ENCODE data around the gene AGPAT3.

Gene AGPAT3

DNA sequence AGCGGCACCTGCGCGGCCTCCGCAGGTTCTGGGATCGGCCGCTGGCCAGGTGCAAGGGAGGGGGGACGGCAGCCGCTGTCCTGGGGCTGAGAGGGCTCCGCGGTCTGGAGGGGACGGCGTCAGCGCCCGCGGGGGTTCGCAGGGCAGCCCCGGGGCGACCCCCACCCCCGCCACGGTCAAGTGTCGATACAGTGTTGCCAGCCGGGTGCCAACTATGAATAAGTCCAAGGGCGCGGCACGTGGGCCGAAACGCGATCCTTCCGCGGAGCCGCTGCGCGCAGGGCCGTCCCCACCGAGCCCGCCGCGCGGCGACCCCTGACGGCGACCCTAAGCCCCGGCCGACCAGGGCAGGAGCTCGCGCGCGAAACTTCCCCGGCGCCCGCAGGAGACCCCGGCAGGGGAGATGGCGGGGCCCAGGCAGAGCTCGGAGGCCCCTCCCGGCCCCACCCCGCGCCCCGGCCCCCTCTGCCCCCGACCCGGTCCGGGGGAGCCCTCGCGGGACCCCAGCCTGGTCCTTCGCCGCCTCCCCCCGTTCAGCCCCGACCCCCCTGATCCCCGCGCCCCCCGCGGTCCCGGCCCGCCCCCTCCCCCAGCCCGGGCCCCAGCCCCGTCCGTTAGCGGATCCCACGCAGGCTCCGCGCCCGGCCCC lies 586 bp upstream of the AGPAT3 start:
- DNase-seq (ENCODE audit: low read depth in 2 of 2) = no peak

DNA sequence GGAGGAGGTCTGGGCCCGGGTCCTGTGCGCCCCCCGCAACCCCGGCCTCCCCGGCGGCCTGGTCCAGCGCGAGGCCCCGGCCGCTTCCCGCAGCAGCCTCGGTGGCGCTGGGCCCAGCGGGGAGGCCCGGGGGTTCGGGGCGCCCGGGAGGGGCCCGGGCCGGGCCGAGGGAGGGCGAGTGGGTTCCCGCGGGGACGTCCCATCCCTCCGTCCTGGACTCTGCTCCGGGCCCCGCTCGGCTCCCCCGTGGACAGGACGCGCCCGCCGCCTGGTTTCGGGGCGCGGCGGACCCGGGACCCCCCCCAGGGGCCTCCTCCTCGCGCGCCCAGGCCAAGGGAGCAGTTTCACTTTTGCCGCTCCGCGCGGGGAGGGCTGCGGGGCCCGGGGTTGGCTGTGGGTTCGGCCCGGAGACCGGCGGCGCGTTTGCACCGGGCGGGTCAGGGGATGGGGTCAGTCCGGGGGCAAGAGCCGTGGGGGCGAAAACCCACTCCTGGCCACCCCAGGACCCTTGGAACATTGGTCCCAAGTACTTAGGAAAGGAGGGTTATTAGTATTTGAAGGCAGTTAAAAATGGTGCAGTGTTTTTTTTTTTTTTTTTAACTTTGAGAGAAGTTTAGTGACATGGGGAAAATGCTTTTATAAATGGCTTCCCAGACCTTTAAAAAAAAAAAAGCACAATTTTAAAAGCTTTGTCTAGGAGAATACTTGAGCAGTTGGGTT lies 677 bp downstream of the AGPAT3 start:
- no peak for DNase-seq (ENCODE audit: low read depth in 2 of 2)

DNA sequence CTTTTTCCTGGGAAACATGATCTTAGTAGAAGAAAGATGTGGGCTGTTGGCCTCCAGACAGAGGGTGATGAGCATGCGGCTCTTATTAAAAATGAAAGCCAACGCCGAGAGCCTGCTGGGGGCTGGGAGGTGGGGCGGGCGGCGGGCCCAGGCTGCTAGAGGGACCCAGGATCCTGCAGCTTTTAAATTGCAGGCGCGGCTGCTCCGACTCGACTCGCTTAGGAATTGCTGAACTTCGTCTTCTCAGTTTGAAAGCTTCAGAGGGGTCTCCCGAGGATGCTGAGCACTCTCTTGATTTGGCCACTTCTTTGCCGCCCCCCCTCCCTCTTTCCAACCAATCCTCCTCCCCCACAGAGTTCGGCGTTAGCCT lies 1.2 kb downstream of the AGPAT3 start:
- DNase-seq (ENCODE audit: low read depth in 2 of 2) = peak in 1 of 2 donors; percentile 45

DNA sequence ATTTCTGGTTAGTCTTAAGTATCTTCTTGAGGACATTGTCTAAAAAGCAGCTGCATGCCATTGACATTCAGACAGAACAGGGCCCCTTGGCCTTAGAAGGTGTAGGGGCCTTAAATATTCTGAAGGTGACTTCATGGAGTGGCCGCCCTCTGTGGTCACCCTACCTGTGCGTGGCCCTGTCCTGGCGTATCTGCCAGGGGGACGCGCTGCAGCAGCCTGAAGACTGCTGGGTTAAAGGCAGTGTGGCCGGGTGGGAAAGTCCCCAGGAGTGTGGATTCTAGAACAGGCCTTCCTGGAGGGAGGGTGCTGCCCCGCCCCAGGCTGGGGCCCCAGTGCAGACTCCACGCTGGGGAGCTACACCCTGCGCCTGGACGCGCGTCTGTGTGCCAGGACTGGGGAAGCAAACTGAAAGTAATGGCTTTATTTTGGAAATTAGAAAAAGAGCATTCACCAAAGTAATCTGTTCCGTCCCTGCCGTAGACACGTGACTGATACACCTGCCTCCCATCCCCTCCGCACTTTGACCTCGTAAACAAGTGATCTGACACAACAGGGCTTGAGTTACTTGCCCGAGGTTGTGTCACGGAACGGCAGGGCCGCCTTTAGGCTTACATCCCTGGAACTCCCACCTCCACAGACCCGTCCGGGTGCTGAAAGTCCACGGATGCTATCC lies 1.8 kb downstream of the AGPAT3 start:
- DNase-seq (ENCODE audit: low read depth in 2 of 2) = no peak

DNA sequence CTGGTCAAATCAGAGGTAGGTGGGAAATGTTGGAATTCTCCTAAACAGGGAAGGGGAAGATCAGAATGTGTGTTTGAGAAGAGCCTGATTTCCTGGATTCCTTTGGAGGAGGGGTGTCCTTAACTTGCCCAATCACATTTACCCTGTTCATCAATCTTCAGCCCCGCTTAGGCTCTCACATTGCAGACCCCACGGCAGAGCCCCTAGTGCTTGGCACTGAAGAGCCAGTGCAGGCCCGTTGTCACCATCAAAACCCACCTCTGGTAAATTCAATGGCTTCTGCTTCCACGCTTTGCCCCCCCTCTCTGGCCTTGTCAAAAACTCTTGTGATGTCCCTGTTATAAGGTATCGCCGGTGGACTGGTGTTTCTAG lies 2.3 kb downstream of the AGPAT3 start:
- DNase-seq (ENCODE audit: low read depth in 2 of 2) = no peak

DNA sequence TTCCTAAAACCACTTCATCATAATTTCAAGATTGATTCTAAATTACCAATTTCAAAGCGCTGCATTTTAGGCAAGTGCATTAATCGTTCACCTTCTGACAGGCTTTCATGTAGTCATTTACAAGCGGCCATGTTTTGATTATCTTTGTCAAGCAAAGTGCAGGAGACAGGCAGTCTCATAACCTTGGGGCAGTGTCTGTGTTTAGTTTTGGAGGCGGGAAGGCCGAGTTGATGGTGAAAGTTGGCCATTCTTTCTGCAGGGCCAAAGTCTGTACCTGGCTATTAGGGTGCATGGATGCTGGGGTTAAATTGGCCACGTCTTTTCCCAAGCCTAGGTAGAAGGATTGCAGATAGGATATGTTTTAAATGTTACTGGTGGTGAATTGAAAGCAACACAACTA lies 2.9 kb downstream of the AGPAT3 start:
- no peak for DNase-seq (ENCODE audit: low read depth in 2 of 2)

DNA sequence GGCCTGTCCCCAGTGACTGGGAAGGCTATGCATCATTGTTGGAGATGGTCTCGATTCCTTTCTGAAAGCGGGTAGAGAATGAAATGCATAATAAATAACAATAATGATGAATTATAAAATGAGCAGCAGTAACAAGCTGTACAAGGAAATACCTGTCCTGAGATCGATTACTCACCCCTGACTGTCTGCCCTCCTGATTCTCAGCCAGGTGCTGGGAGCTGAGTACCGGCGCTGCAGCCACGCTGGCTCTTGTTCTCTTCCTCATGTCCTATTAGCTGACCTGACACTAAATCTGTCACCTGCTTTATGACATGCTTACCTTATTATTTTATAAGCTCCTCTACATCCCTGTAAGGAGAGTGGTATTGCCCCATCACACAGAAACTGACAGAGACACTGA lies 3.4 kb downstream of the AGPAT3 start:
- DNase-seq (ENCODE audit: low read depth in 2 of 2) = no peak

DNA sequence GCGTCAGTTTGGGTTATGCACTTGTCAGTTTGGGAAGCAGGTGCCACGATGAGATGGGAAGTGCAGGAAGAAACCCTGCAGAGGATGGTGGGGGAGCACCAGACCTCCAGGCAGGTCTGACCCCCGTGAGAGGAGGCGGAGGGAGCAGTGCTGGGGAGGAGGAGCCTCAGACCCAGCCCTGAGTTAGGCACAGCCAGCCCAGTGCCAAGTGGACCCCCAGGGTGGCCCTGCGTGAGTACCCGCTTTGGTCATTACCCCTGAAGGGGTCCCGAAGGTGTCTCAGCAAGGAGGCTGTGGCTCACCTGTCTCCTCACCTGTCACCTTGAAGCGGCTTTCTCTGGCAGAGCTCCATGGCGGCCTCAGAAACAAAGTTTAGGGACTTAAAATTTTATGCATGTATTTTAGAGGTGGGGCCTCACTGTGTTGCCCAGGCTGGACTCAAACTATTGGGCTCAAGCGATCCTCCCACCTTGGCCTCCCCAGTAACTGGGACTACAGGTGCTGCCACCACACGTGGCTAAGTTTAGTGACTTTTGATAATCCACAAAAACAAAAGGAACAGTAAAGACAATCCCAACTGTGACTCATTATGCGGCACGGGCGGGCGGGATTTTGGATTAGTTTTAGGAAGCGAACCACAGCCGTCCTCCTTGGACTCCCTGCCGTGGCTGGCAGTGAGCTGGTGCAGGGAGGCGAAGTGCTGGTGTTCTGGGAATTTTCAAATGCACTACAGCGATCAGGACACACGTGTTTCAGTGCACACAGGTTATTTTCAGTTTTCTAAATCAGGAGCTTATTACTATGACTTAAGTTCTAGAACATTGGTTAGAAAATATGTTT lies 4.7 kb downstream of the AGPAT3 start:
- DNase-seq (ENCODE audit: low read depth in 2 of 2) = no peak

DNA sequence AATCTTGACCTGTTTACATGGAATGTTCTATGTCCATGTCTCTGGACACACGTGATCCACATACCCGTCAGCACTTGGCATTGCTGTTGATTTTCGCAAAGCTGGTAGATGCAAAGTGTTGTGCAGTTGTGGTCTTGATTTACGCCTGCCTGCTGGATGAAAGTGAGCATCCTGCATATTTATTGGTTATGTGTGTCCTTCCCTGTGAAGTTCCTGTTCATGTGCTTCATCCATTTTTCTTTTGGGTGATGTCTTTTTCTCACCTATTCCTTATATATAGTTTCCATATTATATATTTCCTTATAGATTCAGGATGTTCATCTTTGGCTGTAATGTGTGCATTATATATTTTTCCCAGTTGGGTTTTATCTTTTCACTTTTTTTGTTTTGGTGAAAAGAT lies 6.5 kb downstream of the AGPAT3 start:
- no peak for DNase-seq (ENCODE audit: low read depth in 2 of 2)

DNA sequence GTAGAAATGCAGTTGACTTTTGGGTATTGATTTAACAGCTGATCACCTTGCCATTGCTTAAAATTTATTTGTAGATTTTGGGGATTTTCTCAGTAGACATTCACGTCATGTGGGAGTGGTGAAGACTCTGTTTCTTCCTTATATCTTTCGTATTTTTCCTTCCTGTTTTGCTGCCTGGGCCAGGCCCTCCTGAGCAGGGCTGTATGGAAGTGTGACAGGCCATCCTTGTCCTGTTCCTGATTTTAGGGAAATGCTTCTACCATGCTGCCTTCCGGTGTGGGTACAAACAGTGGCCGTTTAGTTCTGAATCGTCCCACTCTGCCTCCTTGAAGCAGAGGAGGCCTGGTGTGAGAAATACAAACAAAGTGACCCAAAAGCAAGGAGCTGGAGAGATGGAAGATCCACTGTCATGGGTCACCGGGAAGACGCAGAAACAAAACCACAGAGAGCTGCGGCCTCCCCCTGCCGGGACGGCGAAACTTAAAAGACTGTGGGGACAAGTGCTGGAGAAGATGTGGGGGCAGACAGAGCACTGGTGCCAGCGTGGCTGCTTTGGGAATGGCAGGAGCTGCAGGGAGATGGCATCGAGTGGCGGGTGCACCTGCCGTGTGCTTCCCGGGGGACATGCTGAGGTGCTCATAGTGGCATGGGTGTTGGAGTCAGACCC lies 7.6 kb downstream of the AGPAT3 start:
- no peak for DNase-seq (ENCODE audit: low read depth in 2 of 2)

DNA sequence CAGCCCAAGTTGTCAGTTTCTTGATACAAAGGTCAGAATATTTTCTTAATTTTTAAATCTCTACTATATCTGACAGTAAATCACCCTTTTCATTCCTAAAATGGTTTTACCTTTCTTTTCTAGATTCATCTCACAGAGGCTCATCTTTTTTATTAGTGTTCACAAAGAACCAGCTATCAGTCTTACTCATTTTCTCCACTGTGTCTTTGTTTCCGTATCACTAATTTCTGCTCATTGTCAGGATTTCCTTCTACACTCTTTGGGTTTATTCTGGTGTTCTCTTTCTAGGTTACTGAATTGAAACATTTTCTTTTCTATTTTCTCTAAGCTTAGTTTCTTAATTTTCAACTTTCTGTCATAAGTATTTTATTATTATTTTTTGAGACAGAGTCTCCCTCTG lies 8.7 kb downstream of the AGPAT3 start:
- DNase-seq (ENCODE audit: low read depth in 2 of 2) = no peak

DNA sequence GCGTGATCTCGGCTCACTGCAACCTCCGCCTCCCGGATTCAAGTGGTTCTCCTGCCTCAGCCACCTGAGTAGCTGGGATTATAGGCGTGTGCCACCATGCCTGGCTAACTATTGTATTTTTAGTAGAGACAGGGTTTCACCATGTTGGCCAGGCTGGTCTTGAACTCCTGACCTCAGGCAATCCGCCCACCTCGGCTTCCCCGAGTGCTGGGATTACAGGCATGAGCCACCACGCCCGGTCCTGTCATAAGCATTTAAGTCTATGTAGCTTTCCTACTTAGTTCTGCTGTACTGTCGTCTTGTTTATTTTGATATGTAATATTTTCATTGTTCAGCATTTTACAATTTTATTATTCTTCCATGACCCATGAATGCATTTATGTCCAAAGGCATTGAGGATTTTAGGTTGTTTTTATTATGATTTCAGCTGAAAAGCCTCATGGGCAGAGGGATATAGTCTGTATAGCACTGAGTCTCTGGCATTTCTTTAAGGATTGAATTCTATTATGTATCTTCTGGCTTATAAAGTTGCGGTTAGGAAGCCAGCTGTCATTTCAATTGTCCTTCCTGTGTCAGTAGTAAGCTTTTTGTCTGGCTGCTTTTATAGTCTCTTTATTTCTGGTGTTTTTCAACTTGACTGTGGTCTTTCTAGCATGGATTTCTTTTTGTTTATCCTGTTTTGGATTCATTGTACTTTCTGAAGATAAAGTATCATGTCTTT lies 9.2 kb downstream of the AGPAT3 start:
- no peak for DNase-seq (ENCODE audit: low read depth in 2 of 2)

DNA sequence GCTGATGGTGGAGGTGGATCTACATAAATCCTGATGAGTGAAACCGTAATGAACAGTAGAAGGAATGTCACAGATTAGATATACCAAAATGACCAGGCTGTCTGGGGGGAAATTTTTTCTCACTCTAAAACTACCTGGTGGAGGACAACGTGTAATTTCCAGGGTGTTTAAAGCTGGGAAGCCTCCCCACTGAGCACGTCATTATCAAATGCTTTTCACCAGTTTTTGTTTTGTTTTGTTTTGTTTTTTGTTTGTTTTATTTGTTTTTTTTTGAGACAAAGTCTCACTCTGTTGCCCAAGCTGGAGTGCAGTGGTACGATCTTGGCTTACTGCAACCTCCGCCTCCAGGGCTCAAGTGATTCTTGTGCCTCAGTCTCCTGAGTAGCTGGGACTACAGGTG lies 11.6 kb downstream of the AGPAT3 start:
- DNase-seq (ENCODE audit: low read depth in 2 of 2) = no peak

DNA sequence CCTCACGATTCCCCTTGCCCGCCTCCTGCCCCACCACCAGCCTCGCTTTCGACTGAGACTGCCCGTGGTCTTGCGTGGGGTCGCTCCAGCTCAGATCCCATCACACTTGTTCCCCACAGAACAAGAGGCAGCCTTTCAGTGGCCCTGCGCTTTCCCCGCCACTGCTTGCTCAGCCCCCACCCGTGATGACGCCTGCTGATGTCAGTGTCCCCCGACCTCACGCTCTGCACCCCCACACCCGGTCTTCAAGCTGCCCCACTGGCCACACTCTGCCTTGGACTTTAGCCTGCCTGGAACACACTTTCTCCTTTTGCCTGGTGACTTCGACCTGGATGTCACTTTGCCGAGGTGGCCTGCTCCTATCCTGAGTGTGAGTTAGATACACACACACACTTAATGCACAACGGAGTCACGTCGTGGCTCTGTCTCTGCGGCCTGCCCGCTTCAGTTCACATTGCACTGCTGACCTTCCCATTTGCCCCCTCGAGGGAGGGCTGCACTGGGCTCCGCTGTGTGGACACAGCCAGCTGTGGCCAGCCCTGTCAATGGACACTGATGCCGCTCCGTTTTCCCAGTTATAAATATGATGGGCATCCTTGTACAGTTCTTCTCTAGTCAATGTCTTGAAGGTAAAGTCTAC lies 13.0 kb downstream of the AGPAT3 start:
- no peak for DNase-seq (ENCODE audit: low read depth in 2 of 2)

DNA sequence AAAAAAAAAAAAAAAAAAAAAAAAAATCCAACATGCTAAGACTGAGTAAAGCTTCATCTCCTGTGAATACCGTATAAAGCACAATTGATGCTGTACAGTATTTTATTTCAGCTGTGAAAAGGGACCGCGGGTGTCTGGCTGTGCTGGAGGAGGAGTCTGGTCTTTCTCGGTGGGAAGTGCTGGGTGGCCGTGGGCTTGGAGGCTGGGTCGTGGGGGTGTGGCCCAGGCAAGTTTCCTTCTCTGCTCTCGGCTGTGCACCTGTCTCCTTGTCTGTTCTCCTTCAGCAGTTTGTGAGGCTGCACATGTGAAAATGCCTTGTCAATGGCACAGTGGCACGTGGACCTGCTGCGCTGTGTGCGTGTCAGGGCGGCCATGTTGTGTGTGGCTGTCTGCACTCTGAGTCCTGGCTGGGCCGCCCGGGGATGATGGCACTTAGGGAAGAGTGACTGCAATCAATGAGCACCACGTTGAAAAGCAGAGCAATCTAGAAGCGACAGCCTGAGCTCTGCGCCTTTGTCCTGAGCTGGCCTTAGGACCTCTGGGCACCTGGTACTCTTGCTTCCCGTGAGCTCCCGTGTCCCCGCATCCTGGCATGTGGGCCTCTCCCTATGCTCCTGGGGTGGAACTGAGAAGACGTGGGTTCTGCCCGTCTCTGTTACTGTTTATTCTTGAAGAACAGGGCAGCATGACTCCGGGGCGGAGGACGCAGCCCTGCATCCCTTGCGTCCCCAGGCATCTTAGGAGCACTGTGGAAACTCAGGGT lies 14.5 kb downstream of the AGPAT3 start:
- no peak for DNase-seq (ENCODE audit: low read depth in 2 of 2)

DNA sequence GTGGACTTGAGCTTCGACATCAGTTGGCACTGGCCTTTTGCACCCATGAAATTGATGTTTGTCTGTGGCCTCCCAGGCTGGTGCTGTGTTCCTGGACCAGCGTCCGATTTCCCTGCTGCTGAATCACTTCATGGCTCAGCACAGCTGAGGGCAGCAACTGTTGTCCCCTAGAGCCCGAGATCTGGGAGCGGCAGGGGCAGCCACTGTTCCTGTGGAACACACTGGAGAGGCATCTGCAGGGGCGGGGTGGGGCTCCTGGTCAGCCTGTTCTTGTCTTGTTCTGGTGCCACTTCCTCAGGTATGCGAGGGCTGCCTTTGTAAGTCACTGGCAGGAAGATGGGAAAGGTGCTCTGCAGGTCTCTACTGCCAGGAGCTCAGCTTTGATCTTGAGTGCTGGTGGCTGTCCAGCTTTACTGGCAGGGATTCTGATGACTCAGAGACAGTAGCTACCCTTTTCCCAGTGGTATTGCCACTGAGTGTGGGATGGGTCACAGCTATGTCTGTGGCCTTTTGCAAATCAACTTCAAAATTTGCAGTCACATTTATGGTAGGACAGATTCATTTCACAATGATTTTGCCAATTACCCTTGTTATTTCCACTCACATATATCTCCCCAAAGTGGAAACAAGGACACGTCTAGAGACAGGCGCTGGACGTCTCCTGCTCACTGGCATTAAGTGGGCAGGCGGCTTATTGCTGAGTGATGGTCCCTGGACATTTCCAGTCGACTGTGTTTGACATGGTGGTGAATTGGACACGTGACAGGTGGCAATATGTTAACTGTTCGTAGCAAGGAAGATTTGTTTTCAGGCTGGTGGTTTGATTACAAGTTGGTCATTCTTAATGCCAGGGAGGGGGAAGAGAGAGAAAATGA lies 15.3 kb downstream of the AGPAT3 start:
- no peak for DNase-seq (ENCODE audit: low read depth in 2 of 2)

DNA sequence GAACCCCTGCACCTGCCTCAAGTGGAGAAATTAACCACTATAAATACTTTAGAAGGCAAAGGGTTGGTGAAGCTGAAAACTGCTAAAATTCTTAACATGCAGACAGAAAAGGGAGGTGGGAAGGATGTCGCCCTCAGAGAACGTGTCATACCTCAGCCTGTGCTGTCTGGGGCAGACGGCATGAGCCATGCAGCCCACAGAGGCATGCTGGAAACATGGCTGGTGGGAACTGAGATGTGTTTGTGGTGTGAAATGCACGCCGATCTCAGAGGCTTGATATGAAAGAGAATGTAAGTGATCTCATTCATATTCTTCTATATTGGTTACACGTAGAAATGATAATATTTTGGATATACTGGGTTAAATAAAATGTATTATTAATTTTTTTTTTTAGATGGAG lies 16.3 kb downstream of the AGPAT3 start:
- no peak for DNase-seq (ENCODE audit: low read depth in 2 of 2)

DNA sequence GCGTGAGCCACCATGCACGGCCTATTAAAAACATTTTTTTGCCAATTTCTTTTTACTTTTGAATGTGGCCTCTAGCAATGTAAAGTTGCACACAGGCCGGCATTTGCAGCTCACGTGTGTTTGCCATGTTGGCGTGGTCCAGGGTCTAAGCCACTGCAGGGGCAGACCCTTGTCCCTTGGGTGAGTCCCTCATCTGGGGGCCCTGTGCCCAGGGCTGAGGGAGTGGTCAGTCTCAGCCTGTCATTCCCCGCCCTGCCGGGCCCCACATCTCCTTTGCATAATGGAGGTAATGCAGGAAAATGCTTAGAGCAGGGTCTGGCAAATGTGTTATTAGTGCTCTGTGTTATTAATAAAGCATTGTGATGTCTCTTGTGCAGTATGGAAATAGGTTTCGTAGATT lies 16.9 kb downstream of the AGPAT3 start:
- DNase-seq (ENCODE audit: low read depth in 2 of 2) = no peak

DNA sequence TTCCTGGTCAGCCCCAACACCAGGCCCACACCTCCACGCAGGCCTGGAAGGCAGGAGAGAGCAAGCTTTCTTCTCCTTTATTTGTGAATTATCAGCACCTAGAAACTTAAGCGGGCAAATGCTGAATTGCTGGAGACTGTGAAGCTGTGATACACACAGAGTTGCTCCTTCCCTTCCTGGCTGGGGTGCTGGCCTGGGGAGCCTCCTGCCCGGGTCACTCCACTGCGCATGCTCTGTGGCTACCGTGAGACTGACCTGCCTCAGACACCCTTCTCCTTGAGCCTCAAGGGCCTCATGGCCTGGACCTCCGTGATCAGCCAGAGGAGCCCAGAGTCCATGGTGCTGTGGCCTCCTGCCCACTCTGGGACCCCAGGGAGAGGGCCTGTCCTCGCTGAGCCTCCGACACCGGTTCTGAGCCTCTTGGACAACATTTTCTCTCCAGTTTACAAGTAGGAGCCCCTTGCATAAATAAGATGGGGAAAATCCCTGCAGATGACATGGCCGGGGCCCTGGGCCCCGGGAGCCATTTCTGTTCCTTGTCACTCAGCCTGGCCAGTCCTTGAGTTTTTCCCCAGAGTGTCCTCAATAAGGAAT lies 18.0 kb downstream of the AGPAT3 start:
- DNase-seq (ENCODE audit: low read depth in 2 of 2) = no peak
